ENCODE results near the gene ABCA1. TPM values are rescaled to one million over a fixed set of nuclear protein-coding genes. Genes with fewer than 3 reads are reported as not detected.

ABCA1 gene
- total RNA-seq, 4 donors from 2014 or later: 59.2 to 84.1 (median 80.5) TPM

- H3K4me1 ChIP-seq: peaks cover 0 to 15% (median 3%) of the 10 kb centered on the region in 4 donors
- peak overlapping the region in 2 of 4 donors; percentile 49 to 58 for H3K27ac ChIP-seq
- TF ChIP-seq EP300 (IDR thresholded peaks at IDR 0.05) (no peak), POLR2A (IDR thresholded peaks at IDR 0.05) (no peak)
- 38 to 49% methylated on average over 12 of the region's 12 CpGs for WGBS, 2 donors
- peaks cover 6 to 96% (median 7%) of the 10 kb centered on the region in 3 donors for H3K36me3 ChIP-seq
- H3K4me3 ChIP-seq: no peak overlapping the region
- no peaks in the 10 kb centered on the region for H3K27me3 ChIP-seq
- DNase-seq (ENCODE audit: low spot score in 2 of 2): no peak
- H3K9me3 ChIP-seq: no peaks in the 10 kb centered on the region
Observed at GRCh38 chr9:104810421-104811339, 117.3 kb downstream of the ABCA1 start.

GRCh38 chr9:104808035-104808614 is 119.8 kb downstream of the ABCA1 start:
- Histone ChIP-seq H3K27ac (no peak overlapping the region), H3K36me3 (peaks cover 0 to 96% (median 11%) of the 10 kb centered on the region in 3 donors), H3K9me3 (no peaks in the 10 kb centered on the region), H3K4me3 (no peak overlapping the region), H3K4me1 (peaks cover 0 to 15% (median 3%) of the 10 kb centered on the region in 4 donors), H3K27me3 (no peaks in the 10 kb centered on the region)
- 42 to 46% methylated on average over 3 of the region's 3 CpGs for WGBS, 2 donors
- no peak for DNase-seq (ENCODE audit: low spot score in 2 of 2)
- peak in 2 of 5 experiments; percentile 14 to 15 for TF ChIP-seq CTCF (IDR thresholded peaks at IDR 0.05)
- TF ChIP-seq POLR2A (IDR thresholded peaks at IDR 0.05): no peak
- no peak for TF ChIP-seq EP300 (IDR thresholded peaks at IDR 0.05)

- no peak for DNase-seq (ENCODE audit: low spot score in 2 of 2)
- Histone ChIP-seq H3K9me3 (no peaks in the 10 kb centered on the region), H3K27me3 (no peaks in the 10 kb centered on the region)
Observed at GRCh38 chr9:104805441-104805840, 122.5 kb downstream of the ABCA1 start.

GRCh38 chr9:104802906-104803305 is 125.0 kb downstream of the ABCA1 start:
- no peak for DNase-seq (ENCODE audit: low spot score in 2 of 2)
- TF ChIP-seq POLR2A (IDR thresholded peaks at IDR 0.05): no peak
- TF ChIP-seq EP300 (IDR thresholded peaks at IDR 0.05): no peak
- TF ChIP-seq CTCF (IDR thresholded peaks at IDR 0.05): no peak
- Histone ChIP-seq H3K27me3 (no peaks in the 10 kb centered on the region), H3K36me3 (peaks cover 0 to 98% (median 14%) of the 10 kb centered on the region in 3 donors), H3K4me1 (no peaks in the 10 kb centered on the region), H3K27ac (no peak overlapping the region), H3K9me3 (no peaks in the 10 kb centered on the region), H3K4me3 (no peak overlapping the region)
- WGBS, 2 donors: 79 to 80% methylated on average over 2 of the region's 2 CpGs

More at GRCh38 chr9:104805441-104805840, 122.5 kb downstream of the ABCA1 start:
- no peak overlapping the region for H3K27ac ChIP-seq
- H3K4me1 ChIP-seq: no peaks in the 10 kb centered on the region
- 97 to 100% methylated on average over 2 of the region's 2 CpGs for WGBS, 2 donors
- TF ChIP-seq EP300 (IDR thresholded peaks at IDR 0.05): no peak
- TF ChIP-seq CTCF (IDR thresholded peaks at IDR 0.05): no peak
- no peak for TF ChIP-seq POLR2A (IDR thresholded peaks at IDR 0.05)
- no peak overlapping the region for H3K4me3 ChIP-seq
- peaks cover 0 to 99% (median 11%) of the 10 kb centered on the region in 3 donors for H3K36me3 ChIP-seq

GRCh38 chr9:104802110-104802509 is 125.8 kb downstream of the ABCA1 start:
- no peaks in the 10 kb centered on the region for H3K27me3 ChIP-seq
- H3K4me1 ChIP-seq: no peaks in the 10 kb centered on the region
- TF ChIP-seq POLR2A (IDR thresholded peaks at IDR 0.05) (no peak), EP300 (IDR thresholded peaks at IDR 0.05) (no peak), CTCF (IDR thresholded peaks at IDR 0.05) (no peak)
- no peak for DNase-seq (ENCODE audit: low spot score in 2 of 2)
- no peak overlapping the region for H3K4me3 ChIP-seq
- 84 to 91% methylated on average over 5 of the region's 5 CpGs for WGBS, 2 donors
- H3K9me3 ChIP-seq: no peaks in the 10 kb centered on the region
- H3K36me3 ChIP-seq: peaks cover 0 to 99% (median 14%) of the 10 kb centered on the region in 3 donors
- H3K27ac ChIP-seq: no peak overlapping the region
